PC-9 (cell line): ENCODE measurements around the gene SLC40A1.

Source experiments
- EZH2 ChIP-seq: fragments of 200-600 bp; sonication (generic); IDR thresholded peaks from 2 replicates; pipeline ENCODE4 v1.8.0; 2017; ENCODE audit warnings: antibody characterized with exemption, low read depth
- TF ChIP-seq, protein P1 (sequence below): fragments of 200-600 bp; sonication (generic); conservative IDR thresholded peaks from 2 replicates; pipeline ENCODE4 v1.6.1; 2017; ENCODE audit warnings: mixed run types, antibody characterized with exemption, mild to moderate bottlenecking, moderate library complexity

DNA sequence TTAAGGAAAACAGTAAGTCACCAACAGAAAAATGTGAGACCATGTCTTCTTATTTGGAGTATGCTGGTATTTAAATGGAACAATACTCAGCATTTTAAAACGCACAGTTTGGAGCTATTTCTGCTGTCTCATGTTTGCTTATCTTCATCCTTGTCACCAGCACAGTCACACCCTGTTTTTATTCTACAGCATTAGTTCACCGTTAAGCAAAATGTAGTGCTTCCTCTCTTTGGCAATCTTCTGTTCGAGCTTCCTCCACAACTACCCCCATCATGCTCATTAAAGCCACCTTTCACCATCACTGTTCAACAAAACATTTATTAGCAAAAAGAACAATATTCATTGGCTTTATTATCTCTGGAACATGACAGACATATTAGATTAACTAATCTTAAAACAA lies 64.0 kb downstream of the SLC40A1 start:
- TF ChIP-seq, protein P1, sequence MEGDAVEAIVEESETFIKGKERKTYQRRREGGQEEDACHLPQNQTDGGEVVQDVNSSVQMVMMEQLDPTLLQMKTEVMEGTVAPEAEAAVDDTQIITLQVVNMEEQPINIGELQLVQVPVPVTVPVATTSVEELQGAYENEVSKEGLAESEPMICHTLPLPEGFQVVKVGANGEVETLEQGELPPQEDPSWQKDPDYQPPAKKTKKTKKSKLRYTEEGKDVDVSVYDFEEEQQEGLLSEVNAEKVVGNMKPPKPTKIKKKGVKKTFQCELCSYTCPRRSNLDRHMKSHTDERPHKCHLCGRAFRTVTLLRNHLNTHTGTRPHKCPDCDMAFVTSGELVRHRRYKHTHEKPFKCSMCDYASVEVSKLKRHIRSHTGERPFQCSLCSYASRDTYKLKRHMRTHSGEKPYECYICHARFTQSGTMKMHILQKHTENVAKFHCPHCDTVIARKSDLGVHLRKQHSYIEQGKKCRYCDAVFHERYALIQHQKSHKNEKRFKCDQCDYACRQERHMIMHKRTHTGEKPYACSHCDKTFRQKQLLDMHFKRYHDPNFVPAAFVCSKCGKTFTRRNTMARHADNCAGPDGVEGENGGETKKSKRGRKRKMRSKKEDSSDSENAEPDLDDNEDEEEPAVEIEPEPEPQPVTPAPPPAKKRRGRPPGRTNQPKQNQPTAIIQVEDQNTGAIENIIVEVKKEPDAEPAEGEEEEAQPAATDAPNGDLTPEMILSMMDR, result no peak
- TF ChIP-seq EZH2, result no peak
